Kidney epithelial cell (primary cell): ENCODE measurements around the gene PHF23. TPM values are rescaled to one million over a fixed set of nuclear protein-coding genes. Genes with fewer than 3 reads are reported as not detected.

Source experiments
- DNase-seq: peaks from one replicate; pipeline ENCODE4 v3.0.0-alpha.2; 2010; ENCODE audit warnings: low read depth
- H3K27me3 ChIP-seq: 2 replicates; pipeline ENCODE4 v1.6.0; 2011; ENCODE audit warnings: low read length; ENCODE audit not compliant: control insufficient read depth, insufficient read depth
- H3K36me3 ChIP-seq: 2 replicates; pipeline ENCODE4 v1.5.1; 2011; ENCODE audit warnings: low read length; ENCODE audit not compliant: control insufficient read depth, insufficient read depth
- H3K4me3 ChIP-seq: 2 replicates; pipeline ENCODE4 v1.5.1; 2011; ENCODE audit warnings: low read depth, mild to moderate bottlenecking, control low read depth, low read length
- total RNA-seq: library from RNA; depleted of rRNA; stranded (reverse); fragments of >200 nt; gene quantifications from 2 replicates; pipeline ENCODE4 v1.2.3, GENCODE V29; 2015
- TF ChIP-seq, protein P1 (sequence below): IDR thresholded peaks from 2 replicates; pipeline ENCODE4 v1.5.1; 2011; ENCODE audit warnings: mild to moderate bottlenecking, moderate library complexity, low read length, control low read depth, inconsistent platforms; ENCODE audit not compliant: insufficient read depth, poor library complexity, severe bottlenecking

Gene PHF23
- total RNA-seq, 1 donor from 2014 or later, result 53.3 TPM

GRCh38 chr17:7263801-7264078, 24.5 kb upstream of the PHF23 start:
- TF ChIP-seq, protein P1, sequence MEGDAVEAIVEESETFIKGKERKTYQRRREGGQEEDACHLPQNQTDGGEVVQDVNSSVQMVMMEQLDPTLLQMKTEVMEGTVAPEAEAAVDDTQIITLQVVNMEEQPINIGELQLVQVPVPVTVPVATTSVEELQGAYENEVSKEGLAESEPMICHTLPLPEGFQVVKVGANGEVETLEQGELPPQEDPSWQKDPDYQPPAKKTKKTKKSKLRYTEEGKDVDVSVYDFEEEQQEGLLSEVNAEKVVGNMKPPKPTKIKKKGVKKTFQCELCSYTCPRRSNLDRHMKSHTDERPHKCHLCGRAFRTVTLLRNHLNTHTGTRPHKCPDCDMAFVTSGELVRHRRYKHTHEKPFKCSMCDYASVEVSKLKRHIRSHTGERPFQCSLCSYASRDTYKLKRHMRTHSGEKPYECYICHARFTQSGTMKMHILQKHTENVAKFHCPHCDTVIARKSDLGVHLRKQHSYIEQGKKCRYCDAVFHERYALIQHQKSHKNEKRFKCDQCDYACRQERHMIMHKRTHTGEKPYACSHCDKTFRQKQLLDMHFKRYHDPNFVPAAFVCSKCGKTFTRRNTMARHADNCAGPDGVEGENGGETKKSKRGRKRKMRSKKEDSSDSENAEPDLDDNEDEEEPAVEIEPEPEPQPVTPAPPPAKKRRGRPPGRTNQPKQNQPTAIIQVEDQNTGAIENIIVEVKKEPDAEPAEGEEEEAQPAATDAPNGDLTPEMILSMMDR, result no peak
- Histone ChIP-seq H3K4me3 (no peak overlapping the region), H3K27me3 (peaks cover 11% of the 10 kb centered on the region), H3K36me3 (no peaks in the 10 kb centered on the region)
- DNase-seq, result no peak

GRCh38 chr17:7262935-7263800, 23.9 kb upstream of the PHF23 start:
- peaks cover 11% of the 10 kb centered on the region for H3K27me3 ChIP-seq
- no peak for DNase-seq
- TF ChIP-seq, protein P1, result no peak
- no peaks in the 10 kb centered on the region for H3K36me3 ChIP-seq
- H3K4me3 ChIP-seq, result peak overlapping the region; percentile 46

DNA sequence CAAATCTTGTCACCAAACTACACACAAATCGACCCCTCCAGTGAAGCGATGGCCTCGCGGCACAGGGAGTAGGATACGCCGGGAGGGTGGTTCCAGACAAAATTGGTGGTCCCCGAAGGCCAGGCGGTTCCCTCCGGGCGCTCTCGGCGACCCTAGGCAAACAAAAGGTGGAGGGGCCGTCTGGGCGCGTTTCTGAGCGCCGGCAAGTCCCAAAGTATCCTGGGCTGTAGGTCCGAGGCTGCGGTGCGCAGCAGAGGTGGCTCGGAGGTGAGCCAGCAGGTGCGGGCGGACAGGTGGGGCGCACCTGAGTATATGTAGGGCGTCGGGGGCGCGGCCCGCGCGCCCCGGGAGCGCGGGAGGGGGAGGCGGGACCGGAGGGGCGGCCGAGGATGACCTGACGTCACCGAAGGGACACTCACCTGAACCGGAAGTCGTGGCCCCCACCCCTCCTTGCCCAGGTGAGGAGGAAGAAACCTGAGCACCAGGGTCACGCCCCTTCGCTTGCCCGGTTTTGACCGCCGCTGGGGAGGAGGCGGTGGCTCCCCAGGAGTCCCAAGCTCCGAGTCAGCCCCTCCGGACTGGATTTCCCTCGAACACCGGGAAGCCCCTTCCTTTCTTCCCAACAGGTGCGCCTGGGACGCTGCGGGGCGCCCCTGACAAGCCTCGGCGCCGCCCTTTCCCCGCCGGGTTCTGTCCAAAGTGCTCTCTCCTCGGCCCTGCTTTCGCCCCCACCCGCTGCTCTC, 23.1 kb upstream of the PHF23 start, which contains the start of gene CLDN7:
Gene CLDN7, minus strand, starts transcription at position 287 of the 743 bp plus-strand sequence. CDS start 435 bp downstream, outside the sequence.
- Histone ChIP-seq H3K4me3 (peak within 1 kb of the TSS; percentile 46), H3K27me3 (peaks cover 11% of the 10 kb centered on the region), H3K36me3 (no peaks in the 10 kb centered on the region)
- TF ChIP-seq, protein P1, result no peak
- DNase-seq, result no peak

- TF ChIP-seq, protein P1, result no peak
- Histone ChIP-seq H3K4me3 (peak overlapping the region; percentile 46), H3K36me3 (no peaks in the 10 kb centered on the region), H3K27me3 (peaks cover 11% of the 10 kb centered on the region)
- DNase-seq, result no peak
Measured at GRCh38 chr17:7261379-7262191, 22.3 kb upstream of the PHF23 start.

DNA sequence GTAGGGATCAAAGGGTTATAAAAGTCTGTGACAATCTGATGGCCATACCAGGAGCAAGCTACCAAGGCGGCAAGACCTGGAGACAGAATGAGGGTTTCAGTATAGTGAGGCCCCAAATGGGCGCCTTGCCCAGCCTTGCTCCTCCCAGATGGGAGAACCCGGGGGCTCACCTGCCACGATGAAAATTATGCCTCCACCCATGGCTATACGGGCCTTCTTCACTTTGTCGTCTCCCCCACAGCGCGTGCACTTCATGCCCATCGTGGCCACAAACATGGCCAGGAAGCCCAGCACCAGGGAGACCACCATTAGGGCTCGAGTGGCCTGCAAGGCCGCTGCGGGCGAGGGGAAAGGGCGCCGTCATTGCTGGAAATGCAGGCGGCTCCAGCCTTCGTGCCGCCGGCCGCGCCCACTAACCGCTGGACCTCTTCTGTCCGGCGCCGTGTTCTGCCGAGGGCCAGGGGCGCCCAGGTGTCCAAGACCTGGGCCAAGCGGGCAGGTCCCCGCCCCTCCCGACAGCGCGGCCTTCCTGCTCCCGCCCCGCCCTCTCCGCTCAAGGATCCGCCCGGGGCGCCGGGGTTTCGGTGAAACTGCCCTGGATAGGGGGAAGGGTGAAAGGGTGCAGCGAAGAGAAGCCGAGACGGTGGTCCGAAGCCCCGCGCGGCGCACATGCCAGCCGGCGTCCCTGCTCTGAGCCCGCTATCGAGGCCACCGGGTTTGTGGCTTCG, 21.6 kb upstream of the PHF23 start:
- no peak for DNase-seq
- Histone ChIP-seq H3K27me3 (peaks cover 11% of the 10 kb centered on the region), H3K36me3 (no peaks in the 10 kb centered on the region), H3K4me3 (peak overlapping the region; percentile 46)
- TF ChIP-seq, protein P1, result no peak
